GM18867 (cell line): Measurements from ENCODE around the gene PLXNA4.

Experiments
- ATAC-seq: cut with Tn5 transposase; IDR thresholded peaks from one replicate; pipeline ENCODE4 v1.9.1; 2021; ENCODE audit warnings: mild to moderate bottlenecking, moderate library complexity; ENCODE audit not compliant: unreplicated experiment

PLXNA4 gene

DNA sequence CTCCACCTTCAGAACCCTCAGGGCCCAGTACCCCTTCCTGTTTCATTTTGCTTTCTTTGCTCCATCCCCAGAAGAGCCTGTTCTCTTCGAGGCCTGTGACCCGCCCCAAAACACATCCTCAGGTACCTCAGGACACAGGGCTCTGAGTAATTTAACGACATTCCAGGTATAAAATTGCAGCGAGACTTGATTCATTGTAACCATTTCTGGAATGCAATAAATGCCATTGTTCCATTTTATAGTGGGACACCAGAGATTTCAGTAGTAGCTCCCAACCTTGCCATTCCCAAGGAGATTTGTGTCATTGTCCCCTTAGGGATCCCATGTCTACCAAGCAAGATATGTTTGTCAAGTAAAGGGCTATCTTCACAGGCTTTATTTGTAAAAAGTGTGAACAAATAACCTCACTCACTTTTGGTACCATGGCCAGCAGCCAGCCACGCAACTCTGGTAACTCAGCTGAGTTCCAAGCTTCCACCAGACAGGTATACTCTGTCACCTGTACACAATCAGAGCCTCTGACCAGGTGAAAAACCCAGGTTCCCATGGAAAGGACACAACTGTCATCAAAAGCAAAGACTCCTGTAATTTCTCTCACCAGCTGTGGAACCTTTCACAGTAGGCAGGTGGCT, 441.3 kb downstream of the PLXNA4 start:
- ATAC-seq, result no peak

GRCh38 chr7:132133501-132133900, 442.8 kb downstream of the PLXNA4 start:
- ATAC-seq, result no peak

- no peak for ATAC-seq
Measured at GRCh38 chr7:132131196-132131595, 445.1 kb downstream of the PLXNA4 start.

GRCh38 chr7:132130497-132130896, 445.8 kb downstream of the PLXNA4 start:
- ATAC-seq, result no peak

DNA sequence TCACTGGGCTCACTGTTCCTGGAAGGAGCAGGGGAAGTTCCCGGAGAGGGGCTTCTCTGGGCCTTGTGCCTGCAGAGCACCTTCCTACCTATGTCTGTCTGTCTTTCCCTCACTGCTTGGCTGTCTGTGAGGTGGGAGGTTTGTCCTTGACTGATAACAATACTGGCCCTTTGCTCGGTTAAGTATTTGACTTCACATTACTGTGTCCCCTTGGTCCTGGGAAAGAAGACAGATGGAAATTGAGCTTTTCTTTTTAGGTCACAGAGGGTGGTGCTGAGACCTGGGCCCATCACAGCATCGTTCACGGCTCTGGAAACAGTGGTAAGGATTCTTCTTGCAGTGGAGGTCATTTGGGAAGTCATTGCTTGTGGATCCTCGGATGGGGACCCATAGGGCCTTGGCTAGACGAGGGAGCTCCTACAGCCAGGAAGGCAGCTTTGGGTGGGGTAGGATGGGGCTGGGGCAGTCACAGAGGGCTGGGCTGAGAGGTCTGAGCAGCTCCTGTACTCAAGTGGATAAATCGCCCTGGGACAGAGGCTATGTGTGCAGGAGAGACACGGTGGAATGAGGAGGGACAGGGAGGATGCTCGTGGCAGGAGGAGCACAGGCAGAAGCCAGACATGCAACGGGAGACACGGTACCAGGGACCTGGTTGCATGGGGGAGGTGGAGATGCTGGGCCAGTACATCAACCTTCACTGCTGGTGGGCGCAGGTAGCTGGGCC, 450.2 kb downstream of the PLXNA4 start:
- ATAC-seq, result no peak

- no peak for ATAC-seq
Measured at GRCh38 chr7:132125096-132125495, 451.2 kb downstream of the PLXNA4 start.

GRCh38 chr7:132124575-132124974, 451.7 kb downstream of the PLXNA4 start:
- ATAC-seq, result no peak

DNA sequence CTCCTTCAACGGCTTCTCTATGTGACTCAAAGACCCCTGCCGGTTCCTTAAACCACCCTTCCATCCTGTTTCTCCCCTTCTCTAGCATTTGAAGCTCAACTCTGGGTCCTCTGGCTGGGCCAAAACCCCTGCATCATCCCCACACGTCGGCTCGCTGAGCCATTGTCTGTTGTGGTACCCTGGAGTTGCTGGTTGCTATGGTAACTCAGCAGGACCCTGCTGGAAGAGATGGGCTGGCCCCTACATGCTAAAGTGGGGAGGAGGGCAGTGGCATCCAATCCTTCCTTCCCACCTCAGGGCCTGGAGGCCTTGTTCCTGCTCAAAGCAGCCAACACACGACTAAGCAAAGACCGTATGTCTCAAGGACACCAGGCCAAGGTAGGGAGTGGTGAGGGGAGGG, 452.5 kb downstream of the PLXNA4 start:
- ATAC-seq, result no peak

GRCh38 chr7:132122901-132123300, 453.4 kb downstream of the PLXNA4 start:
- no peak for ATAC-seq

DNA sequence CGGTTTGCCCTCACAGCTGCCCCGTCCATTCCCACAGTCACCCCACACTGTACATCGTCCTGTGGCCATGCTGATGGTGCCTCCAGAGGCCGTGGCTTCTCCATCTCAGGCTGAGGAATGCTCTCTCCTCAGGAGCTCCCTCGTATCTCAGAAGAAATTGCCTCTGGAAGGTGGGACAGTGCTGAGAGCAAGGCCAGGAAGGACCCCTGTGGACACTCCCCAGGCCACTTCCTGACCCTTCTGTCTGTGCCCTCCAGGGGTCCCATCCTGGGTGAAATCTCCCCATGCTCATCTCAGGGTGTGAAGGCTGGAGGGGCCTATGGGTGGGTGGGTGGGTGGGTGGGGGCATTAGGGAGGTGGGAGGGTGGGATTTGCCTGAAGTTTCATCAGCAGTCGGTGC, 454.3 kb downstream of the PLXNA4 start:
- no peak for ATAC-seq

GRCh38 chr7:132118641-132119040, 457.6 kb downstream of the PLXNA4 start:
- no peak for ATAC-seq

- ATAC-seq, result no peak
Measured at GRCh38 chr7:132117636-132118035, 458.6 kb downstream of the PLXNA4 start.

DNA sequence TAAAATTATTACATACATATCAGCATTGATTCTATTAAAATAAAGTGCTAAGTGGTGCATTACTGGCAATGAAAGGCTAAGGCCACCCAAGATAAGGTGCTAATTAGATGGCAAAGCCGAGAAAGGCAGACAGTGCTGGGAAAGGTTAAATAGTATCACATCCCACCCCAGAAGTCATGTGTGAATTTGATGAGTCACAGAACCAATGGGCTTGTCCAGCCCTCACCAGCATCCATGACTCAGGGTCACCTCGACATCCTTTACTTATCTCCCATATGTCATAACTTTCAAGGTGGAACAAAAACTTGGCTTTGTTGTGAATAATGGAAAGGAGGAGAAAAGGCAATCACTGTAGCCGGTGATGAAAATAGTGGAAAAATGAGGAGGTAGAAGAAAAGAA, 459.1 kb downstream of the PLXNA4 start:
- no peak for ATAC-seq

DNA sequence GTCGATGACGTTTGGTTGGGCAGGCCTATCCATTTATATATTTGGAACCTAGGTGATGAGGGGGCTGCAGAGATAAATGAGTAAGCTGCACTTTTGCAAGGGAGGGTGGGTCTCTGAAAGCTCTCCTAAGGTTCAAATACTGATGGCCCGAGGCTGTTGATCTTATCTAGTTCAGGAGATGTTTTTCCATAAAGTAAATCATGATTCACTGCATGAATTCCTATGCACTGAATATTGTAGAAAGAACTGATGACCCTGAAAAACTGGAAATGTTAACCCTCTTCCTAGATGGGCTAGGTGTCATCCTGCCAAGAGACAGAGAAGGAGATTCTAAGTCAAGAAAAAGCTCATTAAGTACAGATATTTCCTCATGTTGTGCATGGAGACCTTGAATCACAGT, 459.9 kb downstream of the PLXNA4 start:
- ATAC-seq, result no peak

GRCh38 chr7:132115758-132116157, 460.5 kb downstream of the PLXNA4 start:
- ATAC-seq, result no peak

DNA sequence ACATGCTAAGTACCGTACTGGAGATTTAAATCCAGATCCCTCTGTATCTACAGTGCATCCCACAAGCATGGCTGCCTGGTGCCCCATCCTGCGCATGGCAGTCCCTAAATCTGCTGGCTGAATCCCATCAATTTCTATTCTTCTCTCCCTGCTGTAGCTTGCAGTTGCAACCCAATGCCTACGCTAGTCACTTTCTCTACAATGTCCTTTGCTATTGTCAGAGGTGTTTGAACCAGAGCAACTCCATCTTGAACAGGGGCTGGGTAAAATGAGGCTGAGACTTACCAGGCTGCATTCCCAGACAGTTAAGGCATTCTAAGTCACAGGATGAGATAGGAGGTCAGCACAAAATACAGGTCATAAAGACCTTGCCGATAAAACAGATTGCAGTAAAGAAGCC, 461.2 kb downstream of the PLXNA4 start:
- no peak for ATAC-seq

DNA sequence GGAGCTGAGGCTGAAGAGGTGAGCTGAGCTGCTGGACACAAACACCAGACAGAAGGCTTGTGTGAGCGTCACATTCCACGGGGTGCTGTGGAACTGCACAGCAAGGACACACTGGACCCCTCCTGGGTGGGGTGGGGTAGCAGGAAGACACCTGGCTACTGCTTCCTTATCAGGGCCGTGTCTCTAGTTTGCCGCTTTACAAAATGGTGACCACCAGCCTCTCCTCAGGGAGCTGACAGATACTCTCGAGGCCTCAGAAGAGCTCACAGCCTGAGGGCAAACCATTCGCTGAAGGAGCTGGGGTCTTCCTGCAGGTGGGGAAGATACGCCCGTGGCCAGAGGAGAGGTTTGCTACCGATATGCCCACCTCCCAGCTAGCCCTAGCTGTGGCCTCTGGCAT, 461.9 kb downstream of the PLXNA4 start:
- ATAC-seq, result no peak

DNA sequence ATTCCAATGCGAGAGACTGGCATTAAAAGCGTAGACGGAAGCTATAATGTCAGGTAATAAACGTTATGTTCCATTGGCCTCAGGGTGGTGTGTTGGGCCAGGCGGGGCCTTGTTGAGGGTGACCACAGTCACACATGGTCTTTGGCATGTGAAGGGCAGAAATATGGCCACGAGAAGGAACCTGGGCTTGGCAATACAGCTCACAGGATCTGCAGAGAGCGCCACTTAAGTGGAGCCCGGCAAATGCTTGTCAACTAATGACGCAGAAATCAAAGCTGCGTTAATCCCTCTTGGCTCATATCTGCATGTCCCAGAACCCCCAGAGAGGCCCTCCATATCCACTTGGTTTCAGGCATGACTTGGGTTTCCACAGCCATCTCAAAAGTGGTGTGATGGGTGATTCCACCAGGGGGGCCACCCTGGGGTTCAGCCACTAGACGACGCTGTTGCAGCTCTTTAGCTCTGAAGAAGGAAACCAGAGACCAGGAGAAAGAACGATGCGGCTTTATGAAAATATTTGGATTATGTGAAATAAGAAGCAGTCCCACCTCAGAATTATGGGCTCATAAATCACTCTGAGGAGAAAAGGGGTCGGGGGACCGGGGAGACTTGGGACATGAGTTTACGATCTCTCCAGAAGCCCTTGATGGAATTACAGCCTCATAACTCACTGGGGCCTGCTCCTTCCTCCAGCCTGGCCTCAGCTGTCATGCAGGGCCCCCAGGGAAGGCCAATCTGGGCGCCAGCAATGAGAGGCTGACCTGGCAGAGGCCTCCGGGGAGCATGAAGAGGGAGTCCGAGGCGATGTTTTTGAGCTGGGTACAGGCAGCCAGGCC, 462.5 kb downstream of the PLXNA4 start:
- no peak for ATAC-seq

GRCh38 chr7:132112657-132113056, 463.6 kb downstream of the PLXNA4 start:
- ATAC-seq, result no peak

DNA sequence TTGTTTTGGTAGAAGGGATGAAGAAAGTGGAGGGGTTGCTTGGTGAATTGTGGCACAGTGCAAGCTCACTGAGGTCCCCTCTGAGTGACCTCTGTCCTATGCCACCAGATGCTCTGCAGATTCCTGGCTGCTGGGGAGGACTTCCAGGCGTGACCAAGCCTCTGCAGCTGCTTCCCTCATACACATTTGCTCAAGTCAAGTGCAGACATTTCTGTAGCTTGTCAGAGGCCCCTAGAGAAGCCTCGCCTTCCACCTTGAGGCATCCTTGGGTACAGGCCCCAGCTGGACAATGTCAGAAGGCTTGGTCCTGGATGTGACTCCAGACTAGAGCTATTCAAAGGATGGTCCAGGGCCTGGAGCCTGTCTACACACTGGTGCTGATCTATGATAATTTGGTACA, 464.2 kb downstream of the PLXNA4 start:
- ATAC-seq, result no peak

DNA sequence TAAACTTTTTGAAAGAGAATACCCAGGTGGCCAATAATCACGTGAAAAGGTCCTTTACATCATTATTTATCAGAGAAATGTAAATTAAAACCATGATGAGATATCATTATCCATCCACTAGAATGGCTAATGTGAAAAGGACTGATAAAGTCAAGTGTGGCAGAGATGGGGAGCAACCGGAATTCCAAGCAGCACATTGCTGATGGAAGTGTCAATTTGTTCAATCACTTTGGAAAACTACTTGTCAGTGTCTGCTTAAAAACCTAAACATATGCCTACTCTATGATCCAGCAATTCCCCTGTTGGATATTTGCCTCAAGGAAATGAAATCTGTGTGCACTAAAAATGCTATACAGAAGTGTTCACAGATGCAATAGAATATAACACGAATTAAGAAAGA, 465.6 kb downstream of the PLXNA4 start:
- no peak for ATAC-seq

- no peak for ATAC-seq
Measured at GRCh38 chr7:132109769-132110168, 466.5 kb downstream of the PLXNA4 start.
